Heart right ventricle (tissue), 16 donors: ENCODE measurements around the gene SHTN1. TPM values are rescaled to one million over a fixed set of nuclear protein-coding genes. Genes with fewer than 3 reads are reported as not detected.

Experiments used
- ATAC-seq, 8 donors: fragments of 200-7000 bp; cut with Tn5 transposase; one replicate each; pipeline ENCODE4 v1.9.1; 2020; ENCODE audit warnings: mild to moderate bottlenecking in 8 of 8, moderate library complexity in 8 of 8, moderate number of reproducible peaks in 1 of 8
- DNase-seq, 2 donors: peaks; one replicate each; pipeline ENCODE4 v3.0.0-alpha.2; 2020
- H3K27ac ChIP-seq, 10 donors: fragments of 200-600 bp; sonication (generic) in 2 of 10; one replicate each; pipeline versions ENCODE4 v1.5.0 to v1.8.0; 2020 to 2022; ENCODE audit warnings: mild to moderate bottlenecking in 3 of 10
- H3K27me3 ChIP-seq, 7 donors: fragments of 200-600 bp; one replicate each; pipeline ENCODE4 v1.8.0; 2021 to 2022; ENCODE audit warnings: mild to moderate bottlenecking in 2 of 7
- H3K36me3 ChIP-seq, 9 donors: fragments of 200-600 bp; sonication (generic) in 1 of 9; one replicate each; pipeline versions ENCODE4 v1.5.0 to v1.8.0; 2020 to 2022; ENCODE audit warnings: mild to moderate bottlenecking in 2 of 9
- H3K4me1 ChIP-seq, 9 donors: fragments of 200-600 bp; sonication (generic) in 1 of 9; one replicate each; pipeline versions ENCODE4 v1.5.0 to v1.8.0; 2020 to 2022; ENCODE audit warnings: mild to moderate bottlenecking in 4 of 9
- H3K4me3 ChIP-seq, 10 donors: fragments of 200-600 bp; sonication (generic) in 2 of 10; one replicate each; pipeline versions ENCODE4 v1.5.0 to v1.8.0; 2020 to 2022; ENCODE audit warnings: mild to moderate bottlenecking in 7 of 10, moderate library complexity in 2 of 10
- H3K9me3 ChIP-seq, 11 donors: fragments of 200-600 bp in 10 of 11; sonication (generic) in 2 of 11; one replicate each; pipeline versions ENCODE4 v1.5.0 to v1.8.0; 2013 to 2022; ENCODE audit warnings: mild to moderate bottlenecking in 2 of 11, control low read depth in 1 of 11, moderate library complexity in 1 of 11
- CTCF ChIP-seq, 9 donors: fragments of 200-600 bp; sonication (generic) in 2 of 9; IDR thresholded peaks; one replicate each; pipeline versions ENCODE4 v1.5.0 to v1.8.0; 2021 to 2022; ENCODE audit warnings: antibody characterized with exemption in 9 of 9, mild to moderate bottlenecking in 5 of 9, moderate library complexity in 1 of 9
- WGBS, 2 donors: extraction: QIAGEN DNeasy Blood & Tissue Kit; methylation state at CpG; one replicate each; pipeline ENCODE4 v1.1.7; 2013; ENCODE audit warnings: inconsistent platforms in 1 of 2; 5-methylcytosine and 5-hydroxymethylcytosine counted together
- intact Hi-C, 10 donors: fragments of 100-400 bp; cut with DNase I; formaldehyde crosslinking; loops; one replicate each; pipeline versions ENCODE4 v1.11.1 to v1.14.2; 2022
- polyA plus RNA-seq, 2 donors: library from polyadenylated mRNA; stranded (reverse); fragments of 200-250 nt; gene quantifications; one replicate each; pipeline ENCODE4 v1.2.3, GENCODE V29; 2013
- total RNA-seq, 10 donors: library from RNA; stranded (reverse); fragmentation: NEBNext Ultra II Directional in 3 of 10; extraction: Animal tissue kit (Norgen Biotek cat#: 25700) in 3 of 10; gene quantifications; one replicate each; pipeline versions ENCODE4 v1.2.1 to v1.2.4, GENCODE V29; 2021 to 2023
- donor health status: Arrhythmogenic right ventricular cardiomyopathy.
- donor health status: ischemic (EF 13 %, LVEDD 7.1; RV severe dilation, severe dysfunction).
- donor health status: healthy with polysubstance abuse.
- donor health status: DM: no; HTN: yes; CAD: no.
- donor health status: DM: no; HTN: no; CAD: no.
- donor health status: ischemic (EF 25% LVEDD 6.9; RV normal size, moderate dysfunction).
- donor health status: ischemic (EF 25% LVEDD 5.7; RV mildly dilated, moderate dysfunction).
- donor health status: healthy.
- donor health status: DM: yes; HTN: yes; CAD: no.
- donor health status: Ischemic cardiomyopathy.
- donor health status: ischemic (EF 35%, LVEDD 5.7; RV mildly dilated, moderate dysfunction).
- donor health status: nonischemic (EF 11% LVEDD 7.7; RV severe dilation, severe dysfunction).
- donor health status: DM: yes; HTN: yes; CAD: no.
- donor health status: PGD.
- donor health status: ischemic (EF 29% LVEDD 5.4; RV normal size, mild dysfunction).
- donor health status: nonischemic (EF 23%, LVEDD 6.1; RV moderate dilation, normal function).

The SHTN1 gene
- total and polyA plus RNA-seq, 12 donors, result 0.86 to 13.1 (median 2.8) TPM

DNA sequence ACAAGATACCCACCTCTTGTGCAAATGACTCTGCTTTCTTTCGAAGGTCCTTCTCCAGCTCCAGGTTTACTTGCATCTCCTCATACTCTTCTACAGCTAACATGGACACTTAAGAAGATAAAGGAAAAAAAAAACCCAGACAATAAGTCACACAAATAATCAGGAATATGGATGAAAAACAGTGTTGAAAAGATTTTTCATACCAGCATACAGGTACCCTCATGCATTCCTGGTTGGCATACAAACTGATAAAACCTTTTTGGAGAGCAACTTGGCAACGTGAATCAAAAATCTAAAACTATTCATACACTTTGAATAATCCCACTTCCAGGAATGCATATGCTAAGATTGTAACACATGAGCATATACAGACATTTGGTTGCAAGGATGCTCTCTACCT is 60.1 kb downstream of the SHTN1 start:
- no peak for DNase-seq
- intact Hi-C loops, result no loop called here
- no peaks in the 10 kb centered on the region for H3K27me3 ChIP-seq
- TF ChIP-seq CTCF (IDR thresholded peaks at IDR 0.05), result no peak
- no peaks in the 10 kb centered on the region for H3K9me3 ChIP-seq
- no peak overlapping the region for H3K27ac ChIP-seq
- peaks cover 0 to 10% (median 0%) of the 10 kb centered on the region in 9 donors for H3K36me3 ChIP-seq
- H3K4me3 ChIP-seq, result no peak overlapping the region
- peaks cover 0 to 22% (median 0%) of the 10 kb centered on the region in 9 donors for H3K4me1 ChIP-seq
- no peak for ATAC-seq
- WGBS, 2 donors, result 83 to 88% methylated on average over 2 of the region's 2 CpGs

DNA sequence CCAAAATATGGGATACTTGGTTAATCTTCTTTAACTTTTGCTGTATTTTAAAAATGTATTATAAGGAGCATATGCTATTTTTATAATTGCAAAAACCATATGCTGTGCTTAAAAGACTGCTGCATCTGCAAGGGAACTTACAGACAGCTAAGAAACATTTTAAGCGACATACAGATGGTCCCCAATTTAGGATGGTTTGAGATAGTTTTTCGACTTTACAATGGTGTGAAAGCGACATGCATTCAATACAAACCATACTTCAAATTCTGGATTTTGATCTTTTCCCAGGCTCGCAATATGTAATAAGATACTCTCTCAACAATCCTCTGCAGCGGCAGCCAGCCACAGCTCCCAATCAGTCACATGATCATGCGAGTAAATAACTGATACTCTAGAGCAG is 73.2 kb downstream of the SHTN1 start:
- Histone ChIP-seq H3K4me1 (no peaks in the 10 kb centered on the region), H3K9me3 (peaks cover 0 to 14% (median 0%) of the 10 kb centered on the region in 11 donors), H3K36me3 (peaks cover 0 to 17% (median 0%) of the 10 kb centered on the region in 9 donors), H3K4me3 (no peak overlapping the region), H3K27me3 (no peaks in the 10 kb centered on the region), H3K27ac (no peak overlapping the region)
- DNase-seq (no peak), ATAC-seq (no peak)
- 94 to 95% methylated on average over 6 of the region's 6 CpGs for WGBS, 2 donors
- TF ChIP-seq CTCF (IDR thresholded peaks at IDR 0.05), result no peak
- intact Hi-C loops, result no loop called here

- 77 to 85% methylated on average over 3 of the region's 3 CpGs for WGBS, 2 donors
These were observed 78.6 kb downstream of the SHTN1 start for GRCh38 chr10:116926426-116926825.

DNA sequence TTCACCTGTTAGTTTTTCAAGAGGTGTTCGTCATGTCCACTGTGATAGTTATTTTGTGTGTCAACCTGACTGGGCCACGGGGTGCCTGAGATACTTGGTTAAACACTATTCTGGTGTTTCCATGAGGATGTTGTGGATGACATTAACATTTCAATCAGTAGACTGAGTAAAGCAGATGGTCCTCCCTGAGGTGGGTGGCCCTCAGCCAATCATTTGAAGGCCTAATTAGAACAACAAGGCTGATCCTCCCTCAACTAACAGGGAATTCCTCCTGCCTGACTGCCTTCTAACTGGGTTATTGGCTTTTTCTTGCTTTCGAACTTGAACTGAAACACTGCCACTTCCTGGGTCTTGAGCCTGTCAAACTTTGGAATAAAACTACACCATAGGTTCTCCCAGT is 79.9 kb downstream of the SHTN1 start:
- Histone ChIP-seq H3K4me1 (no peaks in the 10 kb centered on the region), H3K27ac (no peak overlapping the region), H3K4me3 (no peak overlapping the region), H3K36me3 (peaks cover 0 to 37% (median 0%) of the 10 kb centered on the region in 9 donors), H3K27me3 (no peaks in the 10 kb centered on the region), H3K9me3 (no peaks in the 10 kb centered on the region)
- no peak for TF ChIP-seq CTCF (IDR thresholded peaks at IDR 0.05)
- DNase-seq (no peak), ATAC-seq (no peak)
- intact Hi-C loops, result no loop called here
- 86 to 89% methylated on average over 3 of the region's 3 CpGs for WGBS, 2 donors

More at GRCh38 chr10:116926426-116926825, 78.6 kb downstream of the SHTN1 start:
- H3K36me3 ChIP-seq, result peaks cover 0 to 24% (median 0%) of the 10 kb centered on the region in 9 donors
- no peaks in the 10 kb centered on the region for H3K27me3 ChIP-seq
- DNase-seq, result no peak
- intact Hi-C loops, result no loop called here
- no peak for ATAC-seq
- TF ChIP-seq CTCF (IDR thresholded peaks at IDR 0.05), result no peak
- no peaks in the 10 kb centered on the region for H3K9me3 ChIP-seq
- H3K4me3 ChIP-seq, result no peak overlapping the region
- H3K27ac ChIP-seq, result no peak overlapping the region
- no peaks in the 10 kb centered on the region for H3K4me1 ChIP-seq
